Nephron progenitor cell (in vitro differentiated cells): ENCODE measurements around the gene EPHB4.
A peak's percentile ranks its signal among the peaks of the same experiment; 100 is the strongest.

Source experiments
- DNase-seq: peaks from one replicate; pipeline ENCODE4 v3.0.0; 2021
- H3K27ac Mint-ChIP-seq: 2 replicates; pipeline ENCODE4 v1.8.0; 2021; ENCODE audit warnings: mild to moderate bottlenecking, moderate library complexity, mixed read lengths
- H3K27me3 Mint-ChIP-seq: 2 replicates; pipeline ENCODE4 v1.8.0; 2021; ENCODE audit warnings: mild to moderate bottlenecking, low read depth, mixed read lengths; ENCODE audit not compliant: poor library complexity
- H3K36me3 Mint-ChIP-seq: 2 replicates; pipeline ENCODE4 v1.8.0; 2021; ENCODE audit warnings: low read depth, mixed read lengths
- H3K4me1 Mint-ChIP-seq: 2 replicates; pipeline ENCODE4 v1.8.0; 2021; ENCODE audit warnings: mixed read lengths
- H3K4me3 Mint-ChIP-seq: 2 replicates; pipeline ENCODE4 v1.8.0; 2021; ENCODE audit warnings: mild to moderate bottlenecking, moderate library complexity, mixed read lengths
- H3K9me3 Mint-ChIP-seq: 2 replicates; pipeline ENCODE4 v1.8.0; 2021; ENCODE audit warnings: mild to moderate bottlenecking, moderate library complexity, mixed read lengths
- TF ChIP-seq, protein P1 (sequence below): fragments of 200-600 bp; sonication (generic); IDR thresholded peaks from 2 replicates; pipeline ENCODE4 v1.5.0; 2021; ENCODE audit warnings: antibody characterized with exemption

Gene EPHB4

DNA sequence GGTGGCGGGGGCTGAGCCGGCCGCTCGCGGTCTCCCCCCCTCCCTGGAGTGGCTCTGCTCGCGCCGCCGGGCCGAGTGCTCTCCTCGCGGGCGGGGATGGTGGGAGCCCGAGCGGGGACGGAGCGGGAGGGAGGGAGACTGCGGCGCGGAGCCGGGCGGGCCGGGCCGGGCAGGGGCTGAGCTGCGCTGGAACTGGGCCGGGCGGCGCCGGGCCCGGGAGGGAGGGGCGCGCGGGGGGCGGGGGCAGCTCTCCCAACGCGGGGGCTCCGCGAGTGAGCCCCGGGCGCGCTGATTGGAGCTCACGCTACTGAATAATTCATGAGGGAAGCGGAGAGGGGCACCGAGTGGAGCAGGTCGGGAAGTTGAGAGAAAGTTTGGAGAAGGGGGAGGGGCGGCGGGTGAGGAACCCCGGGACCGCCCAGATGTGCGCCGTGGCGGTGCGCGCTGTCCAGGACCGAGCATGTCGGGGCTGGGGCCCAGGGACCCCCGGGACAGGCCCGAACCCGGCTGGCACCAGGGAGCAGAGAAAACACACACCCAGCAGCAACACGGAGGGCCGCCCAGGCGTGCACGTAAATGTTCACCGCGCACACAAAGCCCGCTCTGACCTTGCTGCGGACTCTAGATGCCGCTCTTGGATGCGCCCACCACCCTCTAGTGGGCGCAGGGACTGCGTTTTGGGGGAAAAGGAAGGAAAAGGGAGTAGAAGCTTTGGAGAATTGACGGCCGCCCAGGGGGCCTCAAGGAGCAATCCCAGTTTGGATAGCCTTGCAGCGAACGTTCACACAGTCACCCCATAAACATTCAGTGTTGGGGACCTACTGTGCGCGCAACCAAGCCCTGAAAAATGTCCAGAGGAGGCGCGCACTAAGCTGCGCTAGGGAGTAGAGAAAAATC is at the start of gene EPHB4:
EPHB4 (minus strand) TSS at position 194 of the 897 bp plus-strand sequence. CDS start 493 bp downstream, outside the sequence.
- H3K9me3 Mint-ChIP-seq, result no peaks in the 10 kb centered on the region
- peak within 1 kb of the TSS; percentile 100 for H3K4me3 Mint-ChIP-seq

DNA sequence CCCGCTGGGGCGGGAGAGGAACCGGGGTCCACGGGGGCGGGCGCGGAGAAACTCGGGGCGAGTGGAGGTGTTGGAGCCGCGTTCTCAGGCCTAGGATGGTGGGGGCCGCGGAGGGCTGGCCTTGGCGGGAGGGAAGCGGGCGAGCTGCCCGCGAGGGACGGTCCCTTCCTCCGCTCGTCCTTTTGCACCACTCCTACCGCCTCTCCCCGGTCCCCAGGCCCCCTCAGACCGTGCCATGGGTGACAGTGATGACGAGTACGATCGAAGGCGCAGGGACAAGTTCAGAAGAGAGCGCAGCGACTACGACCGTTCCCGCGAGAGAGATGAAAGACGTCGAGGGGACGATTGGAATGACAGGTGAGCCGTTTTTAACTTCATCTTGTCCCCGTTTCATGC is 48.0 kb upstream of the EPHB4 start:
- peaks cover 3% of the 10 kb centered on the region for H3K27me3 Mint-ChIP-seq
- peaks cover 60% of the 10 kb centered on the region for H3K4me1 Mint-ChIP-seq
- H3K27ac Mint-ChIP-seq, result peak overlapping the region; percentile 100
- no peaks in the 10 kb centered on the region for H3K9me3 Mint-ChIP-seq
- no peak for DNase-seq
- TF ChIP-seq, protein P1, sequence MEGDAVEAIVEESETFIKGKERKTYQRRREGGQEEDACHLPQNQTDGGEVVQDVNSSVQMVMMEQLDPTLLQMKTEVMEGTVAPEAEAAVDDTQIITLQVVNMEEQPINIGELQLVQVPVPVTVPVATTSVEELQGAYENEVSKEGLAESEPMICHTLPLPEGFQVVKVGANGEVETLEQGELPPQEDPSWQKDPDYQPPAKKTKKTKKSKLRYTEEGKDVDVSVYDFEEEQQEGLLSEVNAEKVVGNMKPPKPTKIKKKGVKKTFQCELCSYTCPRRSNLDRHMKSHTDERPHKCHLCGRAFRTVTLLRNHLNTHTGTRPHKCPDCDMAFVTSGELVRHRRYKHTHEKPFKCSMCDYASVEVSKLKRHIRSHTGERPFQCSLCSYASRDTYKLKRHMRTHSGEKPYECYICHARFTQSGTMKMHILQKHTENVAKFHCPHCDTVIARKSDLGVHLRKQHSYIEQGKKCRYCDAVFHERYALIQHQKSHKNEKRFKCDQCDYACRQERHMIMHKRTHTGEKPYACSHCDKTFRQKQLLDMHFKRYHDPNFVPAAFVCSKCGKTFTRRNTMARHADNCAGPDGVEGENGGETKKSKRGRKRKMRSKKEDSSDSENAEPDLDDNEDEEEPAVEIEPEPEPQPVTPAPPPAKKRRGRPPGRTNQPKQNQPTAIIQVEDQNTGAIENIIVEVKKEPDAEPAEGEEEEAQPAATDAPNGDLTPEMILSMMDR, result no peak
- peaks cover 82% of the 10 kb centered on the region for H3K36me3 Mint-ChIP-seq
- H3K4me3 Mint-ChIP-seq, result peak overlapping the region; percentile 99

More for the DNA sequence above, at the start of gene EPHB4:
- Mint-ChIP-seq H3K27ac (peak within 1 kb of the TSS; percentile 96), H3K4me1 (peaks cover 47% of the 10 kb centered on the region), H3K36me3 (peaks cover 7% of the 10 kb centered on the region), H3K27me3 (peaks cover 11% of the 10 kb centered on the region)
- TF ChIP-seq, protein P1, result peak; percentile 51
- DNase-seq, result peak; percentile 91

DNA sequence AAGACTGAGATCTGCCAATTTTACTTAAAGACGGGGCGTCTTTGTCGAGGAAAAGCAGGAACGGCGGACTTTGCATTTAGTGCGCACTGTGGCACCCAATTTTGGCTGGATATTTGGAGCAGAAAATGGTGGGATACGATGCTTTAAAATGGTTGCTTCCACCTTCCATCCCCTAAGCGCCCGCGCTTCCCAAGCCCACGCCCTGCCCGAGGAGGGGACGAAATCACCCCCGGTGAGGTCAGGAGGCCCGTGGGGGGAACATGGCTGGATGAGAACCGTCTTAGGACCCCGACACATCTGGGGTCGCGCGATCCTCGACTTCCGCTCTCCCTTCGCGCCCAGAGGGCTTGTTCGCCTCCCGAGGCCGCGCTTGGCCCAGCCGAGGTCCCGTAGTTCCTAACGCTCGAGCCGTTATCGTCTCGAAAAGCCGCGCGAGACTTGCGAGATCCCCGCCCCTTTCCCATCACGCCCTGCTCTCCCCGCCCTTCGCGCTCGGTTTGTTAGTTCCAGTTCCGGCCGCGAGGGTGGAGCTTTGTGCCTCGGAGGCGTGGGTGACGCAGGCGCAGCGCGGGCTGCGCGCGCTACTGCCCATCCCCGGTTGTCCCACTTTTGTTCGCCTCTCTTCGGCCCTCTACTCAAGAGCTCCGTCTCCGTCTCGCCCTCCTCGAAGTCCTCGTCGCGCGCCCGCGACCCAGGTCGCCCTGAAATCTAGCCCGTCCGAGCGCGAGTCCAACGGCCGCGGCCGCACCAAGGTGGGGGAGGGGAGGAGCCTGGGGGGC is 47.4 kb upstream of the EPHB4 start, which contains the start of gene SRRT:
SRRT (plus strand) TSS at position 527 of the 779 bp plus-strand sequence. CDS start 488 bp downstream, outside the sequence.
- Mint-ChIP-seq H3K4me3 (peak within 1 kb of the TSS; percentile 99), H3K4me1 (peaks cover 55% of the 10 kb centered on the region), H3K36me3 (peaks cover 77% of the 10 kb centered on the region)

DNA sequence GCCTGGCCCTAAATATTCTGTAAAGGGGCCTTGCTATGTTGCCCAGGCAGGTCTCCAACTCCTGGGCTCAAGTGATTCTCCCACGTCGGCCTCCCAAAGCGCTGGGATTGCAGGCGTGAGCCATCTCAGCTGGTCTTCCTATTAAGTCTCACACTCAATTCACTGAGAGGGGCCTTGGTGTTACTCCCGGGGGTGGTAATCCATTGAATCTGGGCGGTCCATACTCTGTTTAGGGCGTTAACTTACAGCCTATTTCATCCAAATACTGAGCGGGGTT is 46.9 kb upstream of the EPHB4 start:
- Mint-ChIP-seq H3K4me3 (peak overlapping the region; percentile 99), H3K4me1 (peaks cover 50% of the 10 kb centered on the region), H3K36me3 (peaks cover 72% of the 10 kb centered on the region), H3K27me3 (peaks cover 3% of the 10 kb centered on the region), H3K9me3 (no peaks in the 10 kb centered on the region), H3K27ac (peak overlapping the region; percentile 100)
- TF ChIP-seq, protein P1, result no peak
- DNase-seq, result no peak

More for the DNA sequence above, 47.4 kb upstream of the EPHB4 start, which contains the start of gene SRRT:
- TF ChIP-seq, protein P1, result peak; percentile 31
- Mint-ChIP-seq H3K27ac (peak within 1 kb of the TSS; percentile 100), H3K27me3 (peaks cover 3% of the 10 kb centered on the region), H3K9me3 (no peaks in the 10 kb centered on the region)
- DNase-seq, result peak; percentile 98

DNA sequence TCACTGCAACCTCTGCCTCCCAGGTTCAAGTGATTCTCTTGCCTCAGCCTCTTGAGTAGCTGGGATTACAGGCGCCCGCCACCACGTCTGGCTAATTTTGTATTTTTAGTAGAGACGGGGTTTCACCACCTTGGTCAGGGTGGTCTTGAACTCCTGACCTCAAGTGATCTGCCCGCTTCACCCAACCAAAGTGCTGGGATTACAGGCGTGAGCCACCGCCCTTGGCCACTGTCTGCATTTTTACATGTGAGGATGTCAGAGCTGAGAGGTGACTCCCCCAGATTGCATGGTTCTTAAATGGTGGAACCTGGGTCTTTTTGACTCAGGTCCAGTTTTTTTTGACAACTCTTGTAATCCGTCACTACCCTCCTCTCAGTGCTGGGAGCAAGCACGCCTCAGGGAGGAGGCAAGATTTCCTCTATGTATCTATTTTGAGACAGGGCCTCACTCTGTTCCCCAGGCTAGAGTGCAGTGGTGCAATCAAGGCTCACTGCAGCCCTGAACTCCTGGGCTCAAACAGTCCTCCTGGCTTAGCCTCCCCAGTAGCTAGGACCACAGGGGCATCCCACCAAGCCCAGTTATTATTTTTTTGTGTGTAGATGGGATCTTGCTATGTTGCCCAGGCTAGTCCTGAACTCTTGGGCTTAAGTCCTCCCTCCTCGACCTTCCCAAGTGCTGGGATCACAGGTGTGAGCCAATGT is 46.4 kb upstream of the EPHB4 start:
- Mint-ChIP-seq H3K36me3 (peaks cover 67% of the 10 kb centered on the region), H3K4me3 (peak overlapping the region; percentile 99), H3K27me3 (peaks cover 3% of the 10 kb centered on the region), H3K9me3 (no peaks in the 10 kb centered on the region), H3K4me1 (peaks cover 45% of the 10 kb centered on the region), H3K27ac (peak overlapping the region; percentile 100)
- TF ChIP-seq, protein P1, result no peak
- DNase-seq, result no peak
